NCI-H2196 treated with DMSO at 0.1 percent for 48 hours (cell line): ENCODE measurements around the gene SCRT2.
"Not testable (repeated sequence)": the region's sequence is repeated elsewhere in the genome, so short reads cannot be mapped to it uniquely, and the experiment has no call there.

Experiments used
- DNase-seq: peaks from one replicate; lab custom pipeline; 2025; ENCODE audit not compliant: unreplicated experiment; lab: John Stamatoyannopoulos, UW

The SCRT2 gene

DNA sequence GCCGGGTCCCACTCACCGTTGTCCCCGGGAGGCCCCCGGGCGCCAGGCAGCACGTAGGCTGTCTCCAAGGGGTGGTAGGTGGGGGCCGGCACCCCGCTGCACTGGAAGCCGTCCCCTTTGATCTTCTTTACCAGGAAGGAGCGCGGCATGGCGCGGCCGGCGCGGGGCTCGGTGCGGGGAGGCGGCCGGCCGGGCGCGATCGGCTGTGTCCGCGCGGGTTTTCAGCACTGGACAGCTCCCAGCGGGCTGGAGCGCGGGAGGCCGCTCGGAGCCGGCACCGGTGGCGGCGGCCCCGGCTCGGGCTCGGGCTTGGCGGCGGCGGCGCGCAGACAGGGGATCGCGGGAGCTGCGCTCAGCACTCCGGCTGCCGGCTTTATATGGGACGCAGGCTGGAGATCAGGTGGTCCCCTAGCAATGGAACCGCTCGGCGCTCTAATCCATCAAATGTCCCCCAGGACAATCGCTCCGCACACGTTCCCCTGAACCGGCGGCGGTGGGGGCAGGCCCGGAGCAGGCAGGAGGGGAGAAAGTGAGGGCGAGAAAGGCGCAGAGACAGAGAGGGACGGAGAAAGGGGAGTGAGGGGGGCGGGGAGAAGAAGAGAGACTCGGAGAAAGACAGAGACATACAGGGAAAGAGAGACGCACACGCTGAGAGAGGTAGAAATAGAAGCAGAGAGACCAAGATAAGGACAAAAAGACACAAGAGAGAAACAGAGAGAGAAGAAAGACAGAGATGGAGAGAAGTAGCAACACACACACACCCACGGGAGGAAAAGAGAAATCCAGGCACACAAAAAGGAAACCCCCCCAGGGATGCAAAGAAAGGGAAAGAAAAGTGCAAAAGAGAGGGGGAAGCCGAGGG, at the start of gene SCRT2:
Gene SCRT2, minus strand, starts transcription at position 350 of the 862 bp plus-strand sequence. Its CDS starts 201 bp downstream, at position 149.
- no peak for DNase-seq

DNA sequence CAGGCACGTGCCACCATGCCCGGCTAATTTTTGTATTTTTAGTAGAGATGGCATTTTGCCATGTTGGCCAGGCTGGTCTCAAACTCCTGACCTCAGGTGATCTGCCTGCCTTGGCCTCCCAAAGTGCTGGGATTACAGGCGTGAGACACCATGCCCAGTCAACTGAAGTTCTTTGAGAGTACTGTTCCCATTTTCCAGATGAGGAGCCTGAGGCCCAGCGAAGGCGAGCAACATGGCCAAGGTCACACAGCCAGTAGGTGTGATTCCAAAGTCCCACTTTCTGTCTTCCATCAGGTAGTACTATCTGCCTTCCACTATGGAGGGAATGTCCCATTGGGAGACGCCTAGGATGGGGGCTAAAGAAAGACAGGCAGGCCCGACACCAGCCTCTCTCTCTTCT, 49.2 kb upstream of the SCRT2 start:
- DNase-seq: not testable (repeated sequence)

DNA sequence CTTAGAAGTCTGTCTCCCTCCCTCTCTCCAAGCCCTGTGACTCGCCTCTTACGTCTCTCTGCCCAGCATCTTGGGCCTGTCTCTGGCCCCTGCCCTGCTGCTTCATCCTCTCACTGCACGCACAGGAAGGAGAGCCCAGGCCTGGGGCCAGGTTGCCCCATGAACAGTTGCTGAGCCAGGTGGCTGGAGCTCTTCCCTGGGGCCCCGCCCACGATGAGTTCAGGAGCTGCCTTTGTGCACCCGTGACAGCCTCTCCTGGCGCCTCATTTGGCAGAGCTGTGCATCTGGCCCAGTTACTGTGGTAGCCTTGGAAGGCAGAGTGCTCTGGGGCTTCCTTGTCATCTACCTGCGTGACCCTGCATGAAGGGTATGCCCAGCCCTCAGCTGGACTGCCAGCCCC, 48.2 kb upstream of the SCRT2 start:
- peak; percentile 68 for DNase-seq

DNA sequence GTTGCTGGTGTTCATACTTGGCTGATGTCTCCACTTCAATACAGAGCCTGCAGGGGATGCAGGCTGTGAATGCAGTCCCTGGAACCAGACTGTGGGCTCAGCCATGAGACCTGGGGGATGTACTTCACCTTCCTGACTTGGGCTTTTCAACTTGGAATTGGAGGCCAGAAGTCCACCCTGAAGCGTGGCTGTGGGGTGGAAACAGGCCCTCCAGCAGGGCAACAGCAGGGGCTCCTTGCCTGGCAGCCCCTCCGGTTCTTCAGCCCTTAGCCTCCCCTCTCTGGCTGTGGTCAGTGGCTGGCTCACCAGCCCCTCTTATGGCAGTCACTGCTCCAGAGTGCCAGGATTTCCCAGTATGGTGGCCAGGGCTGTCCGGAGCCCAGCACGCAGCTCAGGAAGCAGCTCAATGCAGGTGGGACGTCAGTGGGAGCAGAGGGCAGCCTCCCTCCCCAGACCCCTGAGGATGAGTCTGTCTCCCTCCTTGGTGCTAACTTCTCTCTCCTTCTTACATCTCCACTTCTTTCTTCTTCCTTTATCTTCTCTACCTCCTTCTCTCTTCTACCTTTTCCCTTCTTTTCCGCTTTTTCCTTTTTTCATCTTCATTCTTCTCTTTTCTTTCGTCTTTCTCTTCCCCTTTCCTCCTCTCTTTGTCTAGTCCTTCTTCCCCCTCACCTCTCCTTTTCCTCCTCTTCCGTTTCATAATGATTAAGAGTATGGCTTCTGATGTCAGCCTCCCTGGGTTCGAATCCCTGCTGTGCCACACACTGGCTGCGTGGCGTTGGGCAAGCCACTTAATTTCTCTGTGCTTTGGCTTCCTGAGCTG, 47.4 kb upstream of the SCRT2 start:
- DNase-seq: no peak

DNA sequence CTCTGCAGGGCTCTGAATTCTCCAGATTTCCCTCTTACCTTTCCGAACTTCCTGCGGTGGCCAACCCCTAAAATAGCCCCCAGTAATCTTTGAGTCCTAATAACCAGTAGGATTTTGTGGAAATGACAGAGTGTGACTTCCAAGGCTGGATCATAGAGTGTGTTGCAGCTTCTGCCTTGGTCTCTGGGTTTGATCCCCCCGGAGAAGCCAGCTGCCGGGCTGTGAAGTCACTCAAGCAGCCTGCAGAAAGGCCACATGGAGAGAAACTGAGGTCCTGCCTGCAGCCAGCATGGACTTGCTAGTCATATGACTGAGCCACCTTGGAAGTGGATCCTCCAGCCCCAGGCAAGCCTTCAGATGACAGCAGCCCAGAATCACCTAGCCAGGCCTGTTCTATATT, 46.3 kb upstream of the SCRT2 start:
- no peak for DNase-seq

DNA sequence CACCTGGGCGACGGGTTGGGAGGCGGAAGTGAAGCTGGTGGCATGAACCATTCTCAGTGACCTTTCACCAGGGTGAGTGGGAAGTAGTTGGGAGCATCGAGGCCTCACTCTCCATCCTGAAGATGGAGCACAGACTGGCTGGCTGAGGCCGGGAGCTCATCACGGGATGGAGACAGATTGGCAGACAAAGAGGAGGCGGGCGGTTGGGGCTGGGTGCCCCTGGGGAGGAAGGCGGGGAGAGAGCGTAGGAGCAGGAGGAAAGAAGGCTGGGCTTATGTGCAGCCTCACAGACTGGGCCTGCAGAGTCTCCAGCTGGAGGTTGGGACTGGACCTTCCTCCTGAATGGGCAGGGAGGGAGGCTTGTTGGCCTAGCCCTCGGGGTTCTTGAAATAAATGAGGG, 44.2 kb upstream of the SCRT2 start:
- no peak for DNase-seq

DNA sequence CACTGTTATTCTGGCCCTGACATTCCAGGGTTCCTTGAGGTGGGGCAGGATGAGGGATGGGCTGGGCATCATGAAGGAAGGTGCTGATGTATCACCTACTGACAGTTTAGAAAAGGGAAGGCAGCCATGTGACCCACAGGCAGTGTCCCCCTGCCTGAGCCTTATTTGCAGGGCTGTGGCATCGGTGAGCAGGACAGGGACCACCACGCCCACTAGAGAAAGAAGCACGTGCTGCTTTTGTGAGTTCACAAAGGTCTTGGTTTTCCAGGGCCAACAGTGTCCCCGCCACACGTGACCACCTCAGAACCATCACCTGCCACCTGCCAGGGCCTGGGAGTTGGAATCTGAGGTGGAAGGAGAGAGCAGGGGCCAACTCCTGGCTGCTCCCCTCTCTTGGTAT, 43.5 kb upstream of the SCRT2 start:
- DNase-seq: no peak

DNA sequence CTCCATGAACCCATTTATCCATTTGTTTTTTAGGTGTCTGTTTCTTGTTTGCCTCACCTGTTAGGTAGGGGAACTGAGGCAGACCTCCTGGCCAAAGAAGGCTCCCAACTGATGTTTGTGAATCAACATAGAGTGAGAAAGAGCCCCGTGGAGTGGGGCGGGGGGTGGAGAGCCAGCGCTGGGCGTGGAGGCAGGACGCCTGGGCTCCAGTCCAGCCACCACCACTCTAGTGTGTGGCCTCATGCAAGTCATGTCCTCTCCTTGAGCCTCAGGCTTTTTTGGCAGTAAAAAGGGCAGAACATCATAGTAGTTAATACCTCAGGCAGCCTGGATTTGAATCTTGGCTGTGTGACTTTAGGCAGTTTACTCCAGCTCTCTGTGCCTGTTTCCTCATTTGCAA, 42.2 kb upstream of the SCRT2 start:
- no peak for DNase-seq

DNA sequence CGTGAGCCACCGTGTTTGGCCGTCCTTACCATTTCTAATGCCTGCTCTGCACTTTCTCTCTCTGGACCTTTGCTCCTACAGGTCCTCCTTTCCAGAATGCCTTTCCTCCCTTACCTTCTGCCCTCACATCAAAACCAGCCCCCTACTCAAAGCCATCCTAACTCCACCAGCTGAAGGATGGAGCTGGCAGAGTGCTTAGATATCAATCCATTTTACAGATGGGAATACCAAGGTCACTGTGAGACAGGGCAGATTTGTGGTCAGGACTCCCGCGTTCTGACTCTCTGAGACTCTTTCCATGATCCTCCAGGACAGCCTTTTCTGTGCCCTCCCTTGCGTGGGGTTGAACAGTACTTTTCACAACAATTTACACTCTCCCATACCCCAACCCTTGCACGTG, 41.7 kb upstream of the SCRT2 start:
- no peak for DNase-seq

DNA sequence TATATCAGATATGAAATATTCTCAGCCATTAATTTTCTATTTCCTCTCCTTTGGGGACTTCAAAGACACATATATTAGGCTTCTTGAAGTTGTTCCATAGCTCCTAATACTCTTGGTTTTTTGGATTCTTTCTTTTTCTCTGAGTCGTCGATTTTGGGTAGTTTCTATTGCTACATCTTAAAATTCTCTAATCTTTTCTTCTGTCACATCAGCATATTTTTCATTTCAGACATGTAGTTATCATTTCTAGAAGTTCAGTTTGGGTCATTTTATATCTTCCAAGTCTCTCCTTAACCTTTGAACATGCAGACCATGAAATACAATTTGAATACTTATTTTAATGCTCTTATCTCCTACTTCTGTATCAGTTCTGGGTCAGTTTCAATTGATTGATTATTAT, 38.9 kb upstream of the SCRT2 start:
- no peak for DNase-seq

DNA sequence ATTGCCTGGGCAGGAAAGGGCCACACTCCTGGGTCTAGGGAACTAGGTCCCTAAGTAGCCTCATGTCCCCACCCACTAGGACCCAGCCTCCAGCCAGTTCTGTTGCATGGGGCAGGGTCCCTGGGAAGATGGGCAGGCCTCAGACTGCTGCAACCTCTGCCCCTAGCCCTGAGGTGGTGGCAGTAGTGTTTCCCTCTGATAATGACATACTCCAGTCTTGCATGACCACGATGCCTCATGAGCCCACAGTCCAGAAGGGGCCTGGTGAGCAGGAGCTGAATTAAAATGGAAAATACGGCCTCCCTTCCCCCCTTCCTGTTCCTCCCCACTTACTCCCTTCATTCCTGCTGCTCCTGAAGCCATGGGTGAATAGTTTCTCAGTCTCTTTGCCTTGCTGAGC, 36.0 kb upstream of the SCRT2 start:
- no peak for DNase-seq

DNA sequence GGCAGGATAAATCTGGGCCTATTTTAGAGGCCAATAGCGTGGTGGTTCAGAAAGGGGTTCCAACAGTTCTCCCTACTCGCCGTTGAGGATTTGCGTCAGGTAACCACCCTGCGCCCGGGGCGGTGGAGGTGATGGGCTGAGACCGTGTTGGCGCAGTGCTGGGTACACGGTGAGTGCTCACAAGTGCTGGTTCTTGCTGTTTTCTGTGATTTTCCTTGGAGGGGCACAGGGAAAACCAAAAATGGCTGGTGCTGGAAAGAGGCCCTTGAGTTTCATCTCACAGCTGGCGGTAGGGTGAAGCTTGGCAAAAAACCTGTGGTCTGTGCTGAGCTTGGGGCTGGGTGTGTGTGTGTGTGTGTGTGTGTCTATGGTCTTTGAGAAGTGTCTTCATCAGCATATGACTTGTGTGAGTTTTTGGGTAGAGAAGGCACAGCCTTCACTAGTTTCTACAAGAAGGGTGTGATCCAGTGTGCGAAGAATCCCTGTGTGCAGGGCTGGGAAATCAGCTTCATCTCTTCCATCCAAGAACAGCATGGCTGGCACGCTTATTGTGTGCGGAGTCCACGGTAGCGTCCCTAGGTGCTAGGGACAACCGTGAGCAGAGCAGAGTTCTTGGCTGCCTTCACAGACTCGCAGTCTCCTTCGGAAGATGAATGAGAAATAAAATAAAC, 35.3 kb upstream of the SCRT2 start:
- no peak for DNase-seq

DNA sequence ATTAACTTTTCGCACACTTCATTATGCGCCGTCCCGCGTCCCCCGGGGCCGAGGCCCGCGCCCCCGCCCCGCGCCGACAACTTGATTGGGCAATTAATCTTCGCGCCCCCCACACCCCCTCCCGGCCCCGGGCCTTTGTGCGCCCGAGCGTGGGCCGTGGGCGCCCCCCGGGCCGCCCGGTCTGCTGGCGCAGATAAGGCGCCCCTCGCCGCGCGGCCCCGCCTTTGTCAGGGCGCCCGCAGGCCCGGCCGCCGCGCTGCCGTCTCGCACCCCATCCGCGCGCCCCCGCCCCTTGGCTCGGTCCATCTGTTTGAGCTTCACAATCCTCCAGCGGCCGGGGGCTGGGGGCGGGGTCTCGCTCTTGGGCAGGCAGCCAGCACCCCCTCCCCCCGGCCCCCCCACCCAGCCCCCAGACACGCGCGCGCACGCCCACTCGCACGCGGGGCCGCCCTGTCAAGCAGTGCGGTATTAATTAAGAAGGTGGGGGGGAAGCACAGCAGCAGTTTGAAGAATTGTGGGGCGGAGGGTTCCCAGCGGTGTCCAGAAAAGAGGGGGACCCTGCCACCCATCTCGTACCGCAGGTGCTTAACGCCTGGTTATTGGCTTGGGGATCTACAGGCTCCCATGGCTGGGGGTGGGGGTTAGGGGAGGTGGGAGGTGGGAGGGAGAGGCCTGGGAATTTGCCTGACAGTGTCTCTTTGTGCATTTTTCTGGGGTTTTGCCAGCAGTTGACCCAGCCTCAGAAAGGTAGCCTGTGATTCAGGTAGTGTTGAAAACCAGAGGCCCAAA, 34.6 kb upstream of the SCRT2 start:
- no peak for DNase-seq

DNA sequence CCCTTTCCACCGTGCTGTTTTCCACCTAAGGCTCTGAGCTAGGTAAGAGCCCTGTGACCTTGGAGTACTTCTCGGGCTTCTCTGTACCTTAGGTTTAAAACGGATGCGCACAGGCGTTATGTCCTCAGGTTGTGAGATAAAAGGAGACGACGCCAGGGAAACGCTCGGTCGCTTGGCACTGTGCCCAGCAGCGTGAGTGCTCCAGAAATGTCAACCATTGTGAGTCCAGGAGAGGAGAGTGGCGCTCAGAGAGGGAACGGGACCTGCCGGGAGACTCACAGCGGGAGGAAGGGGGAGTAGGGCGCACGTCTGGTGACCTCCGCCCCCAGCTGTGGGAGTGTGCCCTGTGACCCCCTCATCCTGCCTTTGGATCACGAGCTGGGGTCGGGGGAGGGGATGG, 33.8 kb upstream of the SCRT2 start:
- no peak for DNase-seq

DNA sequence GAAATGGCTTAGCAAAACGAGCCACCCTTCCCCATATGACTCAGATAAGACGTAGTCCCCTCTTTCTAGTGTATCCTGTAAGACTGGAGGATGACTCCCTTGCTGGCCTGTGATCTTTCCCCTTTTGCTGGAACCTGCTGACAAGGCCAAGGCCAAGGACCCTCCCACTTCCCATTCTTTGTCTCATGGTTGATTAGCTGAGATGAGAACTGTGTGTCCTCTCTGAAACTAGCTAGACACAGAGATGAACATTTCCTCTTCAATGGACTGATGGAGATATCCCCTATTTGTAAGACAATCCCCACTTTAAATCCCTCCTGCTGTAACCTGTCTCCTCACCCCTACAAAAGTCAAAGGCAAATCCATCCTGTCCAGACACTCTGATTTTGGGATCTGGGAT, 33.4 kb upstream of the SCRT2 start:
- no peak for DNase-seq

DNA sequence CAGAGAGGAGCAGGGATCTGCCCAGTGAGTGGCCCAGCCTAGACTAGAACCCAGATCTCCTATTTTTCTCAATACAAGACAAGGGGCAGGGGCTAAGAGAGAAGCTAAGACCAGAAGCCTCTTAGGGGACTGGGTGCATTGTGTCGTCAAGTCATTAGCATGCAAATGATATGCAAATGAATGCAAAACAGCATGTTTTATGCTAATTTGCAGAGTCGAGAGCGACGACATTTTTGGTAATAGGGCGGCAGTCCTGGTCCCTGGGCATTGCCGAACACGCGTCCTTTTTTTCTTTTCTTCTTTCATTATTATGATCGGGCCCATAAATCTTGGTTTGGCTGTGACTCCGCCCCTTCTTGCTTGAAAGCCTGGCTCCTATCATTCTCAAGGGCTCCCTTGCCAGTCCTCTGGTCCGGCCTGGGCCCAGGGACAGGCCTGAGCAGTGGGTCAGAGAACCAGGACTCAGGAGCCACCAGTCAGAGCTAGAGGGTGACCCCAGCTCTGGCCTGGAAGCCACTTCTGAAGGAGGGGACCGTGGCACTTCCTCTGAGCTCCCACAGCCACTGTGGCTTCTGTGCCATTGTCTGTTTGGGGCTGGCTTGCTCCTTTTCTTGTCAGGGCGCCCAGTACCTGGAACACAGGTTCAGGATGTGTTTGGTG, 32.0 kb upstream of the SCRT2 start:
- DNase-seq: no peak

DNA sequence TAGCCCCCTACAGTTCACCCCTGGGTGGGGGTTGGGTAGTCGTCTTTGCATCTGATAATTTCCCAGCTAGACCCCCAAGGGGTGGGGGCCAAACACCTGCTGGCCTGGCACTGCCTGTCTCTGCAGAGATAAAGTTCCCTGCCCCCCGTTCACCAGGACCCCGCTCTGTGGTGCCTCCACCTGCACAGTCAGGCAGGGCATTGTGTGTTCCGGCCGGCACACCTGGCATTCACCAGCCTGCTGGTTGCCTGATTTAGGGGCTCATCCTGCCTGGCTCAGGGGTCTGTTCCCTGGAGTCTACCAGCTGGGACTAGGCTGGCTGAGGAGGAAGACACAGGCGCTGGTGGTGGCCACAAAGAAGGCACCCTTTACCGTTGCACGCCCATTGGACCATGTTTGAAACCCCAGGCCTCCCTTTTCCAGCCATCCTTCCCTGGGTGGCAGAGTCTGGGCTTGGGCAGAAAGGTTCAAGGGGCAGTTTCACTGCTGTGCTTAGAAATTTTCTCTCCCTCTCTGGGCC, 30.8 kb upstream of the SCRT2 start:
- DNase-seq: no peak

DNA sequence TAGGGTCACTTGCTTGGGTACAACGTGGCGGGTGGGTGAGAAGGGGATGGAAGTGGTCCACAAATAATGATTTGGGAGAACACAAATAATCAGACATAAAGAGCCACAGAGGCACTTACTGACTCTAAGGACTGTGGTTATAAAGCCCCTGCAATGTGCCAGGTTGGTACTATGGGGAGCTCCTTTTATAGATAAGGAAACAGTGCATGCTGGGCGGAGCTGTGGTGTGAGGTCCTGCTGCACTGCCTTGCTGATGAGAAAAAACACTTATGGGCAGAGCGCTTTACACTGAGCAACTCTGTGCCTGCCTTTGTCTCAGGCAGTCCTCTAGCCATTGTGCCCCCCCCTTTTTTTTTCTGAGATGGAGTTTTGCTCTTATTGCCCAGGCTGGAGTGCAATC, 29.1 kb upstream of the SCRT2 start:
- no peak for DNase-seq

DNA sequence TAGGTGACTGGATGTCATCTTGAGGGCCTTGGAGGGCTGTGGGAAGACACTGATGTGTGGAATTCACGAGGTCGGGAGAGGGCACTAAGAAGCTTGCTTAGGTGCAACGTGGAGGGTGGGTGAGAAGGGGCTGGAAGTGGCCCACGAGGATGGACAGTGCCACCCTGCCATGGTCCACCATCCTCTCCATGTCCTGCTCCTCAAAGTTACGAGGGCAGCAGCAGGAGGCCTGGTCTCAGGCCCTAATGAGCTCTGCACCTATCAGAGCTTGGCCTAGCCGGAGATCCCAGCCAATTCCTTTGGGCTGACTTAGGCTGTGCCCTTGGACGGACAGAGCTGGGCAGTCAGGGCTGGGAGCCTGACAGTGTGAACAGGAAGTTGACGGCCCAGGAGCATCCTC, 27.8 kb upstream of the SCRT2 start:
- no peak for DNase-seq

DNA sequence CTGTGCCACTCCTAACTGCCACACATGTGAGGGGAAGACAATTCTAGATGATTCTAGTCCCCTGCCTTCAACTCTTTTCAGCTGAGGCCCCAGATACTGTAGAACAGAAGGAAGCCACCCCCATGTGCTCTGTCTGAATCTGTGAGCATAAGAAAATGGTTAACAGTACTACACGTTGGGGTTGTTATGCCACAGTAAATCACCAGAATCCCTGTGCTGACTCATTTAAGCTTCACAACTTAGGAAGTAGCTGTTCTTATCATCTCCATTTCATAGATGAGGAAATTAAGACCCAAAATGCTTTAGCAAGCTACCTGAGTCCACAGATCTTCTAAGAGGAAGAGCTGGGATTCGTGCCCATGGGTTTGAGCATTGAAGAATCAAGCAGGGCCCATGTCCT, 27.4 kb upstream of the SCRT2 start:
- DNase-seq: no peak
